K562 (cell line): ENCODE results near the gene EMC9. TPM values are rescaled to one million over a fixed set of nuclear protein-coding genes. Genes with fewer than 3 reads are reported as not detected.

ENCODE experiments used
- CHD2 ChIP-seq: IDR thresholded peaks from 2 replicates; pipeline ENCODE4 v1.6.1; 2011; ENCODE audit warnings: low read depth, low read length
- CTCF ChIP-seq, 3 experiments: IDR thresholded peaks in 2 of 3; conservative IDR thresholded peaks in 1 of 3; 2 replicates each; pipeline ENCODE4 v1.5.1; 2011 to 2012; ENCODE audit warnings: low read length in 3 of 3, mild to moderate bottlenecking in 3 of 3, control low read depth in 2 of 3, improper control_type of control experiment in 1 of 3, inconsistent platforms in 1 of 3, low read depth in 1 of 3, mixed read lengths in 1 of 3, moderate library complexity in 1 of 3; ENCODE audit not compliant: insufficient read depth in 2 of 3
- HMBOX1 ChIP-seq: sonication (generic); IDR thresholded peaks from 2 replicates; pipeline ENCODE4 v1.6.1; 2016
- JUND ChIP-seq, 2 experiments: IDR thresholded peaks; 2 replicates in 1 of 2; 3 replicates in 1 of 2; pipeline ENCODE4 v1.6.1; 2011; ENCODE audit warnings: borderline replicate concordance in 2 of 2, low read depth in 2 of 2, low read length in 2 of 2, improper control_type of control experiment in 1 of 2, missing biosample characterization in 1 of 2, missing genetic modification characterization in 1 of 2, missing genetic modification reagents in 1 of 2
- KHSRP ChIP-seq: fragments of 450-650 bp; IDR thresholded peaks from 2 replicates; pipeline ENCODE4 v1.6.1; 2017
- MAZ ChIP-seq, 2 experiments: fragments of 450-650 bp in 1 of 2; sonication (generic) in 1 of 2; formaldehyde crosslinking; IDR thresholded peaks in 1 of 2; conservative IDR thresholded peaks in 1 of 2; 2 replicates each; pipeline versions ENCODE4 v1.4.0 to v1.5.0; 2020; ENCODE audit warnings: mild to moderate bottlenecking in 1 of 2, missing genetic modification reagents in 1 of 2
- PHF8 ChIP-seq: fragments of 200-600 bp; sonication (generic); IDR thresholded peaks from 2 replicates; pipeline ENCODE4 v1.6.1; 2012; ENCODE audit warnings: mixed run types, mild to moderate bottlenecking, inconsistent platforms, low read length, moderate library complexity, borderline replicate concordance
- PML ChIP-seq: IDR thresholded peaks from 2 replicates; pipeline ENCODE4 v1.6.1; 2012; ENCODE audit warnings: low read length, inconsistent platforms
- POLR2AphosphoS5 ChIP-seq: IDR thresholded peaks from 2 replicates; pipeline ENCODE4 v1.6.1; 2011; ENCODE audit warnings: mild to moderate bottlenecking, low read depth, low read length, moderate library complexity; ENCODE audit not compliant: control insufficient read depth, insufficient read depth
- POLR2B ChIP-seq: fragments of 450-650 bp; IDR thresholded peaks from 2 replicates; pipeline ENCODE4 v1.6.1; 2018; ENCODE audit warnings: low read depth; ENCODE audit not compliant: partially characterized antibody
- RB1 ChIP-seq: fragments of 450-650 bp; IDR thresholded peaks from 2 replicates; pipeline ENCODE4 v1.6.1; 2017; ENCODE audit warnings: low read depth, mild to moderate bottlenecking
- RCOR1 ChIP-seq, 2 experiments: IDR thresholded peaks; 2 replicates each; pipeline ENCODE4 v1.6.1; 2012; ENCODE audit warnings: low read depth in 2 of 2, low read length in 2 of 2, borderline replicate concordance in 1 of 2, improper control_type of control experiment in 1 of 2
- RFX5 ChIP-seq: IDR thresholded peaks from 2 replicates; pipeline ENCODE4 v1.6.1; 2011; ENCODE audit warnings: low read depth, mild to moderate bottlenecking, improper control_type of control experiment, low read length
- SMAD1 ChIP-seq: fragments of 150-350 bp; IDR thresholded peaks from 2 replicates; pipeline ENCODE4 v1.6.1; 2014; ENCODE audit warnings: low read length, low read depth; ENCODE audit not compliant: partially characterized antibody
- ZFX ChIP-seq: sonication (generic); formaldehyde crosslinking; IDR thresholded peaks from 2 replicates; pipeline ENCODE4 v1.8.0; 2022; ENCODE audit warnings: mild to moderate bottlenecking, missing genetic modification reagents, moderate library complexity
- ZNF134 ChIP-seq: fragments of 250-450 bp; sonication (Bioruptor Pico); conservative IDR thresholded peaks from 2 replicates; pipeline ENCODE4 v1.4.0; 2020
- ZNF764 ChIP-seq: fragments of 250-450 bp; sonication (Bioruptor Pico); IDR thresholded peaks from 2 replicates; pipeline ENCODE4 v1.4.0; 2020; ENCODE audit warnings: low read depth, mild to moderate bottlenecking, moderate library complexity
- ZNF77 ChIP-seq: fragments of 250-450 bp; sonication (Bioruptor Pico); IDR thresholded peaks from 2 replicates; pipeline ENCODE4 v1.5.0; 2020
- ZNF830 ChIP-seq: fragments of 250-450 bp; sonication (Bioruptor Pico); IDR thresholded peaks from 2 replicates; pipeline ENCODE4 v1.5.0; 2021; ENCODE audit warnings: mild to moderate bottlenecking
- polyA plus RNA-seq, 8 experiments: library from polyadenylated mRNA; depleted of rRNA in 4 of 8; stranded (reverse) in 5 of 8; unstranded in 3 of 8; fragments of >200 nt; fragmentation: Nextera tagmentation in 2 of 8; fragmentation: Illumina TruSeq in 1 of 8; extraction: Ambion mirVana in 2 of 8; extraction: Trizol in 1 of 8; gene quantifications; 2 replicates each; pipeline versions ENCODE4 v1.2.1 to v1.2.3, GENCODE V29; 2011 to 2014; ENCODE audit warnings: inconsistent platforms in 1 of 8, missing spikeins in 1 of 8
- total RNA-seq, 7 experiments: library from RNA; depleted of rRNA in 6 of 7; stranded (reverse); fragments of >200 nt in 6 of 7; fragmentation: Illumina TruSeq in 2 of 7; extraction: Trizol in 2 of 7; gene quantifications; 2 replicates each; pipeline versions ENCODE4 v1.2.1 to v1.2.3, GENCODE V29; 2011 to 2021; ENCODE audit warnings: low replicate concordance in 1 of 7
- TF ChIP-seq, protein P1 (sequence below): sonication (generic); formaldehyde crosslinking; IDR thresholded peaks from 2 replicates; pipeline ENCODE4 v1.9.0; 2022; ENCODE audit warnings: mild to moderate bottlenecking, missing genetic modification reagents

Gene EMC9
- total and polyA plus RNA-seq, 9 of the 15 experiments (the other 6 are each of a cell fraction or from before 2014, with no cell fraction given) = 3.1 to 13.2 (median 7.8) TPM

- TF ChIP-seq RB1 (no peak), PHF8 (peak; percentile 67; the same call in 1 of the 2 replicates), JUND (IDR thresholded peaks at IDR 0.05; ENCODE audit: borderline replicate concordance, low read depth, low read length) (0 out of 2 replicates have a peak, but pooled peaks have one; percentile 18), JUND (tag; IDR thresholded peaks at IDR 0.05; ENCODE audit: borderline replicate concordance, low read depth, low read length) (no peak), ZFX (CRISPR knock-in tag) (peak; percentile 75), RFX5 (peak; percentile 43; the same call in 1 of the 2 replicates), RCOR1 (IDR thresholded peaks at IDR 0.05; ENCODE audit: borderline replicate concordance in 1 of 2, low read depth in 2 of 2, low read length in 2 of 2) (peak in 1 of 2 experiments; percentile 73; a peak in 2 of 4 replicates), POLR2AphosphoS5 (0 out of 2 replicates have a peak, but pooled peaks have one; percentile 31), CTCF (IDR thresholded peaks at IDR 0.05 in 2 of 3, conservative IDR thresholded peaks at IDR 0.05 in 1 of 3; ENCODE audit: insufficient read depth in 2 of 3, low read depth in 1 of 3, low read length in 3 of 3) (peak in 2 of 3 experiments; percentile 32 to 35; a peak in 2 of 6 replicates), ZNF134 (no peak), SMAD1 (peak; percentile 40), KHSRP (no peak), ZNF77 (CRISPR knock-in tag) (no peak), ZNF764 (no peak), CHD2 (peak; percentile 45; the same call in 1 of the 2 replicates), PML (0 out of 2 replicates have a peak, but pooled peaks have one; percentile 6), HMBOX1 (no peak), MAZ (CRISPR knock-in tag; conservative IDR thresholded peaks at IDR 0.05 in 1 of 2, IDR thresholded peaks at IDR 0.05 in 1 of 2) (peak; percentile 32 to 47), POLR2B (peak; percentile 19), ZNF830 (no peak)
- TF ChIP-seq, protein P1, sequence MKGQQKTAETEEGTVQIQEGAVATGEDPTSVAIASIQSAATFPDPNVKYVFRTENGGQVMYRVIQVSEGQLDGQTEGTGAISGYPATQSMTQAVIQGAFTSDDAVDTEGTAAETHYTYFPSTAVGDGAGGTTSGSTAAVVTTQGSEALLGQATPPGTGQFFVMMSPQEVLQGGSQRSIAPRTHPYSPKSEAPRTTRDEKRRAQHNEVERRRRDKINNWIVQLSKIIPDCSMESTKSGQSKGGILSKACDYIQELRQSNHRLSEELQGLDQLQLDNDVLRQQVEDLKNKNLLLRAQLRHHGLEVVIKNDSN (CRISPR knock-in tag) = peak; percentile 84
Measured at GRCh38 chr14:24141097-24141880, at the start of gene EMC9 (continued).
